Astrocyte of the hippocampus (primary cell): ENCODE results near the gene TK1.
"Not testable (repeated sequence)": the region's sequence is repeated elsewhere in the genome, so short reads cannot be mapped to it uniquely, and the experiment has no call there.

Experiments used
- DNase-seq: peaks from one replicate; pipeline ENCODE4 v3.0.0; 2011; ENCODE audit warnings: low read depth, low spot score

Gene TK1

DNA sequence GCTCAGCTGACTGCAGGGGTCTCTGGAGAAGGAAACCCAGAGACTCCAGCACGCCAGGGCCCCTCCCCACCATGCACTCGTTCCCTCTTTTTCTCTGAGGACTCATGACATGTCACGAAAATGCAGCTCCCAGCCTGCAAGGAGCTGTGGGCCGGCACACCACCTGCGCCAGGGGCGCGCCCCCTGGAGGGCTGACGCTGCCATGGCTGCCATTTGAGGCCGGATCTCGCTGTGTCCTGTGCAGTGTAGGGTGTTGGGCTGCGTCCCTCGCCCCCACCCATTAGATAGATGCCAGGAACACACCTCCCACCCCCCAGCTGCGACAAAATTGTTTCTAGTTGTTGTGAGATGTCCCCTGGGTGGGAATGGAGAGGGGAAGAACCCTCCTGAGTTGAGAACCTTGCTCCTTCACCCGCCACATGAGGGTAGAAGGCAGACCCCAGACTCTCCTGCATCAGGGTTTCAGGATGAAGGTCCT lies 10.3 kb downstream of the TK1 start:
- DNase-seq, result peak; percentile 77

DNA sequence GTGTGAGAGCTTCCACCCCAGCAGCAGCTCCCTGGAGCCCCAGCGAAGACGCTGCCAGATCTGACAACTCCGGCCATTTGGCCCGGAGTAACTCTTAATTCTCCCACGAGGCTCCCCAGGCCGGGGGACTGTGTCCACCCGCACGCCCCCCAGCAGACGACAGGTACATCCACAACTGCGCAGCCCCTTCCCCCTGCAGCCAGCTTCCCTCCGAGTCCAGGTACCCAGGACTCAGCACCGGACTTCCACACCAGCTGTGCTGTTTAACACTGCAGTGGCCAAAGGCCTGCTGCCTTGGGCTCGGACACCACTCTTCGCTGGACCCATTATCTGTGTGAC lies 11.2 kb downstream of the TK1 start:
- DNase-seq, result no peak

DNA sequence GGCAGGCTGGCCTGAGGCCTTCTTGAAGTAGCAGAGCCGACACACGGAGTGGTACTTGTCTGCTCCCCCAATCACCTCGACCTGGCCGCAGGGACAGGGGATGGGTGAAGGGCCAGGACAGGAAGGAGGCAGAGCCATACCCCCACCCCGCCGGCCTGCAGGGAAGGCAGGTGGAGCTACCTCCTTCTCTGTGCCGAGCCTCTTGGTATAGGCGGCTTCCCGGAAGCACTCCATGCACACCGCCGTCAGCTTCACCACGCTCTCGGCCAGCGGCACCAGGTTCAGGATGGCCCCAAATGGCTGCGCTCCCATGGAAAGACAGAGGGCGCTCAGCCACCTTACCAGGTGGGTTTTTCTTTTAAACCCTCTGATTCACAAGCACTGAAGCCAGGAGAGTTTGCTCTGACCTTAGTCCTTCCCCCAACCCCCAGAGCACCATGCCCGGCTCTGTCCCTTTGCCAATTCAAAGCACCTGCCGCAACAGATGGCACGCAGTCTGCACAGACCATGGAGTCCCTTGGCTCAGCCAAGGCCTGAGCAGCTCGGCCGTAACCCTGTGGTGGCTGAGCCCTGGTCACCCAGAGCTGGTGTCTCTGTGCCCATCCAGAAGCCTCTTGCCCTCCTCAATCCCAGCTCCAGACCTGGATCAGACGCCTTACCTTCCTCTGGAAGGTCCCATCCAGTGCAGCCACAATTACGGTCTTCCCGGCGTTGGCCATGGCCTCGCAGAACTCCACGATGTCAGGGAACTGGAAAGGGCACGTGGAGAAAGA lies 11.8 kb downstream of the TK1 start:
- DNase-seq, result no peak

DNA sequence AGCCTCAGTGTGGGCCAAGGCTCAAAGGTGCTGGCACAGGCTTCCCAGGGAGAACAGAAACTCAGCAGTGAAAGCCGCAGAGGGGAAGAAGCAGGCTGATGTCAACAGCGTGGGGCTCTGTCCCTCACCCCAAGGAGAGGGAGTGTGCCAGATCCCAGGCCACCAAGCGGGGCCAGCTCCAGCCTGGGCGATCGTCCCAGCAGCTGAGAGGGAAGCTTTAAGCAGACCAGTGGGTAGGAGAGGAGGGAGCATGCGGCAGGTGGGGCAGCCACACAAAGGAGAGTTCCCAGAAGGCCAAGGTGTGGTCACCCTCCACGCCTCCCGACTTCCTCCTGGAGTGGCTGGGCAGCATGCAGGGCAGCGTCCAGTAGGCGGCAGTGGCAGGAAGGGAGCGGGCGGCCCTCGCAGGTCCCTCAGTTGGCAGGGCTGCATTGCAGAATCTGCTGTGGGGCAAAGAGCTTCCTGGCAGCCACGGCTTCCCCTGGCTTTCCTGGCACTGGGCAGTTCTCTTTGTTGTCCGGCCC lies 12.4 kb downstream of the TK1 start:
- no peak for DNase-seq

DNA sequence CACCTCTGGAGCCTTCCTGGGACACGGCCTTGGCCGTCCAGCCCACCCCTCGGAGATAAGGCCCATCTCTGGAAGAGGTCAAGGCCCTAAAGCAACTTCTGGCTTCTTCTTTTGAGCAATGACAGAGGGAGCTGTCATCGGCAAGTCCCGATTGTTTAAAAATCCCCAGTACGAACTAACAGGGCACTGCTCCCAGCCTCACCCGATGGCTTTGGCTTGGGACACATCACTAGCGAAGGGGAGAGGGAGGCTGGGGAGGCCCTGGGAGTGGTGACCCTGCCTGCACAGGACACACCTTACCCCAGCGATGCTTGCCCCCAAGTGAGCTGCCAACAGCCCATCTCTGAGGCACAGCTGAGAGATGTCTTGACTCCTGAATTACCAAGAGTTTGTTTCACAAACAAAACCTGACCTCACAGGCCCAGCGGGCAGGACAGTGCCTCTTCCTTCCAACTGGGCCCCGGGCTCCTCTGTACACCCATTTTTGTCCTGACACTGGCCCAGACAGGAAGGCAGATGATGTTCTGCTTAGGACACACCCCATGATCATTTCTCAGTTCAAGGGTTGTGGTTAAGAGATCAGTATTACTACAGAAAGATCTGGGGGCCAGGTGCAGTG lies 13.6 kb downstream of the TK1 start:
- no peak for DNase-seq

DNA sequence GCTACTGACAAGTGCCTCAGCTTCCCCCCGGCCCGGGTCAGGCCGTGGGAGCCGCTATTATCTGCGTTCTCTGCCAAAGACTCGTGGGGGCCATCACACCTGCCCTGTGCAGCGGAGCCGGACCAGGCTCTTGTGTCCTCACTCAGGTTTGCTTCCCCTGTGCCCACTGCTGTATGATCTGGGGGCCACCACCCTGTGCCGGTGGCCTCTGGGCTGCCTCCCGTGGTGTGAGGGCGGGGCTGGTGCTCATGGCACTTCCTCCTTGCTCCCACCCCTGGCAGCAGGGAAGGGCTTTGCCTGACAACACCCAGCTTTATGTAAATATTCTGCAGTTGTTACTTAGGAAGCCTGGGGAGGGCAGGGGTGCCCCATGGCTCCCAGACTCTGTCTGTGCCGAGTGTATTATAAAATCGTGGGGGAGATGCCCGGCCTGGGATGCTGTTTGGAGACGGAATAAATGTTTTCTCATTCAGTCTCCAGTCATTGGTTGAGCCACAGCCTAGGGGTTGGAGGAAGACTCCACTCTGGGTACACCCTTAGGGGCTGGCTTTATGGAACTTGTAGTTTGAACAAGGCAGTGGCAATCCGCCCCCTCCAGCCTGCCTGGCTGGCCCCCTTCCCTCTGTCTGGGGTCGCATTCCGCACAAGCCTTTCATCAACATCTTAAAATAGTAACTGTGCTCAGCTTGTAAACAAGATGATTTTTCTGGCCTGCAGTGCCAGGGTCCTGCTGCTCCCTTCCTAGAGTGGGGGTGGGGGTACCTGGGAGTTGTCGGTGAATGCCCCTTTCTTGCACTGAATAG lies 14.4 kb downstream of the TK1 start:
- peak; percentile 60 for DNase-seq

DNA sequence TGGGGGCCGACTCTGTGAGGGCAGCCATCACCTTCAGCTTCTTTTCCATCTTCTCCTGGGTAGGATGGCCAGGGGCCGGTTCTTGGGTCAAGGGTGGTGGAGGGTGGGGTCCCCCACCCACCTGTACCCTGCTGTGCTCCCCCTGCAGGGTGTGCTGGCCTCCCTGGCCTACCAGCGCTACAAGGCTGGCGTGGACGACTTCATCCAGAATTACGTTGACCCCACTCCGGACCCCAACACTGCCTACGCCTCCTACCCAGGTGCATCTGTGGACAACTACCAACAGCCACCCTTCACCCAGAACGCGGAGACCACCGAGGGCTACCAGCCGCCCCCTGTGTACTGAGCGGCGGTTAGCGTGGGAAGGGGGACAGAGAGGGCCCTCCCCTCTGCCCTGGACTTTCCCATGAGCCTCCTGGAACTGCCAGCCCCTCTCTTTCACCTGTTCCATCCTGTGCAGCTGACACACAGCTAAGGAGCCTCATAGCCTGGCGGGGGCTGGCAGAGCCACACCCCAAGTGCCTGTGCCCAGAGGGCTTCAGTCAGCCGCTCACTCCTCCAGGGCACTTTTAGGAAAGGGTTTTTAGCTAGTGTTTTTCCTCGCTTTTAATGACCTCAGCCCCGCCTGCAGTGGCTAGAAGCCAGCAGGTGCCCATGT lies 15.1 kb downstream of the TK1 start:
- DNase-seq, result not testable (repeated sequence)

DNA sequence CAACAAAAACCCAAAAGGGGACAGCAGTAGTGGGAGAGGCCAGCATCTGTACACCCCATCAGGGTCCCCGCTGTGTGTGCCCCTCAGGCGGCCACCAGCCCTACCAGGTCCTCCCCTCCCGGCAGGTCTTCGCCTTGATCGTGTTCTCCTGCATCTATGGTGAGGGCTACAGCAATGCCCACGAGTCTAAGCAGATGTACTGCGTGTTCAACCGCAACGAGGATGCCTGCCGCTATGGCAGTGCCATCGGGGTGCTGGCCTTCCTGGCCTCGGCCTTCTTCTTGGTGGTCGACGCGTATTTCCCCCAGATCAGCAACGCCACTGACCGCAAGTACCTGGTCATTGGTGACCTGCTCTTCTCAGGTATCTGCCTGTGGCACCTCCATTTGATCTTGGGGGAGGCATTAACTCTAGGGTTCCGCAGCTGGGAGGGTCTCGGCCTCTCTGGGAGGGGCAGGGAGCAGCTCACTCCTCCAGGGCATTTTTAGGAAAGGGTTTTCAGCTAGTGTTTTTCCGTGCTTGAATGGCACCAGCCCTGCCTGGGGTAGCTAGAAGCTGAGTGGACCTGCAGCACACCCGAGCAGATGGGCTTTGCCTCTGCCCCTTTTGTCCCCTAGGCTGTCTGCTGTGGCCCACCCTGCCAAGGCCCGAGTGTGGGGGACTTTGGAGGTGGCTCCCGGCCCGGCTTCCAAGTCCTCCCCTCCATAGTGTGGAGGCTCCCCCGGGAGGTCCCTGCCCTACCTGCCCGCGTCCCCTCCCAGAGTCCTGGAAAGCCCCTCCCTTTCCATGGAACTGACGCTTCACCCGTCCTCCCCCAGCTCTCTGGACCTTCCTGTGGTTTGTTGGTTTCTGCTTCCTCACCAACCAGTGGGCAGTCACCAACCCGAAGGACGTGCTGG lies 15.9 kb downstream of the TK1 start:
- DNase-seq, result no peak

DNA sequence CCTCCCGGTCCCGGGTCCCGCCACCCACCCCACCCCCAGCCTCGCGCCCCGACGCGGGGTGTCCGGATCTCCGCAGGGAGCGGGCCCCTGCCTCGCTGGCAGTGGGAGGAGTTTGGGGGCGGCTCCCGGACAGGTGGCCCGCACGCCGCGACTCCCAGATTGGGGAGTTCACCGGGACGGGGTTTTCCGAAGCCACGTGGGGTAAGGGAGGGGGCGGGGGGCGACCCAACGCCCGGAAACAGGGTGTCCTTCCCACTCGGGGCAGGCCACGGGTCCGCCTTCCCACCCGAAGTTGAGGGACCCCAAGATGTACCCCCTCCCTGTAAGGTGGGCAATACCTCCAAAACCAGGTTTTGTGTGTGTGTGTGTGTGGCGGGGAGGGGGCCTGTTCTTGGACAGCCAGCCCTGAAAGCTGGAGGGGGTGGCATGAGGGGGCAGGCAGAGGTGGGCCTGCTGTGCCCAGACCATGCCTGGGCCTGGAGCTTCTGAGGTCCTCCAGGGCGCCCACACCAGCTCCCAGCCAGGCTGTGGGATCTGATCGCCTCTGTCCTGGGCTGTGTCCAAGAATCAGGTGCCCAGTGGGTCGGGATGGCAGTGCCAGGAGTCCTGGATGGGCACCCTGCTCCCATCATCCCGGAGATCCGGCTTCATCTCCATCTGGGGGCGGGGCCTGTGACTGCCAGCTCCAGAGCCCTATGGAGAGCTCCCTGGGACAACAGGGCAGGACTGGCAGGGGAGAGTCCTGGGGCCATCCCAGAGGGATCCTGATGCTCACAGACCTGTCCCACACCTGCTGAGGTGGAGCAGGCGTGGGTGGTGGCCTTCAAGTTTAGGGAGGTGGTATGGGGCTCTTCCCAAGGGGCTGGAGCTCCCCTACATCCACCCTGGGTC lies 17.7 kb downstream of the TK1 start:
- peak; percentile 70 for DNase-seq

DNA sequence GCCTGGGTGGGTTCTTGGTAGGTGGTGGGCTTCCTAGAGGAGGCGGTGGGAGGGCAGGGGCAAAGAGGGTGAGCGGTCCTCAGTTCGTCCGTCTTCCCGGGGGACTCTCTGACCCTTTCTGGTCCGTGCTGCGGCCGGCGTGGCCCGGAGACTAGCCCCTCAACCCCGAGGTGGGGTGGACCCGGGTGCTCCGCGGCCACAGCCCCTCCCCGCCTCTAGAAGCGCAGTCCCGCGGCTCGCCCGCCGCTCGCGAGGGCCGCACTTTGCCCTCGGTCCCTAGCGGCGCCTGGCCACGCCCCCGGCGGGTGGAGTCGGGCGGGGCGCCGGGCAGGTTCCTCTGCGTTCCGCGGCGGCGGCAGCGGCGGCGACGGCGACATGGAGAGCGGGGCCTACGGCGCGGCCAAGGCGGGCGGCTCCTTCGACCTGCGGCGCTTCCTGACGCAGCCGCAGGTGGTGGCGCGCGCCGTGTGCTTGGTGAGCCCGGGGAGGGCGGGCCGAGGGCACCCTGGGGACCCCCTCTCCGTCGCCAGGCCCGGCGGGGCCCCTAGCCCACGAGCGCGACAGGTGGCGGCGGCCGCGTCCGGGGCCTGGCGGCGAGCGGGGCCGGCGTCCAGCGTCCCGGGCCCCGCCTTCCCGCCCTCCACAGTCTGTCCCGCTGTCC lies 18.5 kb downstream of the TK1 start, which contains the start of gene SYNGR2:
SYNGR2 (plus strand) TSS at position 340 of the 661 bp plus-strand sequence; CDS start at position 376, 36 bp downstream.
- DNase-seq, result peak; percentile 86

DNA sequence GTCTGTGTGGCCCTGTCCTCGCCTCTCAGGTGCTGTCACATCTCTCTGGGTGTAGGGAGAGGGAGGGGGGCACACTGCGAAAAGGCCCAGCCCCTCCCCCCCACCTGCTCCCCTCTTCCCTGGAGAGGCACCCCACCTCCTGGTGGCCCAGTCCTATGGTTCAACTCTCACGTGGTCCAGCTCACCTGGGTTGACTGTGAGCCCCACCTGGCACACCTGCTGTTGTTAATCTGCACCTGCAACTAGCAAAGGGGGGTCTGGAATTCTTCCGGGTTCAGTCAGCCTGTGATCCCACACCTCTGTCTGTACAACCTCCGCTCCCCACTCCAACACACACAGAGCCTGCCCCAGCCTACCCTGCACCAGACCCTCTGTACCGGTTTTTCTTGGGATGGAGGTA lies 20.4 kb downstream of the TK1 start:
- no peak for DNase-seq

DNA sequence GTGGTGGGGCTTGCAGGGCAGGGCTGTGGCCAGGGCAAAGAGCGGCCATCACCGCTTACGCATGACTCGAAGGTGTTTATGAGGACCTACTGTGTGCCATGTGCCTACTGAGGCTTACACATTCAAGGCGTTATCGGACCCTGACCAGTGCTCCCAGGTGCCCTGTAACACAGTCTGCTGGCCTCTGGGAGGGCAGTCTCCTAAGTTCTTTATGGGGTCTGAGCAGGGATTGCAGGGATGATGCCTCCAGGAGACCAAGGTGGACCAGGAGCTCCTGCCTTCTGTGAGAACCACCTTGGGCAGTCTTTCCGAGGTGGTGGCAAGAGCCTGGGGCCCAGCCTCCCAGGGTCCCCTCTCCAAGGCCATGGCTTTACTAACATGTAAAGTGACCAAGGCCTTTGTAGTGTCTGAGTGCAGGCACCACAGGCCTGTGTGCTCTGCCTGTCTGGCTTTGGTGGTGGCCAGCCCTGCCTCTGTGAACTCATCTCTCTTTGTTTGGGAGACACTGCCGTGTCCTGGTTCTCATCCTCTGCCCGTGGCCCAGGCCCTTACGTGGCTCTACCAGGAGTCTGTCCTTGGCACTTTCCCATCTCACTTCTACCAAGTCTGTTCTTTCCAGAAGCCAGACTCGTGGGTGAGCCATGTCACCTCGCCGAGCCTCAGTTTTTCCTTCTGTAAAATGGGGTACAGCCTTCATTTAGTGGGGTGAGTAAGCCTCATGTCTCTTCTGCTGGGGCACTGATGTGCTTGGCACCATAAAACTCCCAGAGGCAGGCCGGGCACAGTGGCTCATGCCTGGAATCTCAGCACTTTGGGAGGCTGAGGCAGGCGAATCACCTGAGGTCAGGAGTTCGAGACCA lies 21.9 kb downstream of the TK1 start:
- DNase-seq, result no peak

DNA sequence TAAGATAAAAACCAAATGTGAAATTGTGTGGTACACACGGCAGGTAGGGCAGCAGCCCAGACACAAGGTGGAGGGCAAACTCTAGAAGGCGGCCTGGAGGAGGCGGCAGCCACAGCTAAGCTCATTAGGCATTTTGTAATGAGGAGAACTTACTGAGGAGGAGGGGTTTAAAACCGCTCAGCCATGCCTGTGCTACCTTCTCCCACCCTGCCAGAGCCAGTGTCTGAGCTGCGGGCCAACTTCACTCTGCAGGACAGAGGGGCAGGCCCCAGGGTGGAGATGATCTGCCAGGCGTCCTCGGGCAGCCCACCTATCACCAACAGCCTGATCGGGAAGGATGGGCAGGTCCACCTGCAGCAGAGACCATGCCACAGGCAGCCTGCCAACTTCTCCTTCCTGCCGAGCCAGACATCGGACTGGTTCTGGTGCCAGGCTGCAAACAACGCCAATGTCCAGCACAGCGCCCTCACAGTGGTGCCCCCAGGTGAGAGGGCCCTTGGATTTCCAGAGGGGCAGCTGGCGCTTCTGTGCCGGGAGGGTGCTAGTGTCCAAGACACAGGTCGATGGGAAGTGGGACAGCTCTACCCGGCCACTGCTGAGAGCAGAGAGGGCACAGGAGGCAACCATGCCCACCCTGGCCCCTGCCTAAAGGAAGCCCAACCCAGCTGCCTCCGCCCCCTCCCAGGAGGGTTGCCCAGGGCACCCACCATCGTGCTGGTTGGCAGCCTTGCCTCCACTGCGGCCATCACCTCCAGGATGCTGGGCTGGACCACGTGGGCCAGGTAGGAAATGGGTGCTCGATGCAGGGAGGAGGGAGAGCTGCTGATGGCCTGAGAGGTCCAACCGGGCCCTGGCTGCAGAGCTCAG lies 22.7 kb downstream of the TK1 start:
- DNase-seq, result no peak

DNA sequence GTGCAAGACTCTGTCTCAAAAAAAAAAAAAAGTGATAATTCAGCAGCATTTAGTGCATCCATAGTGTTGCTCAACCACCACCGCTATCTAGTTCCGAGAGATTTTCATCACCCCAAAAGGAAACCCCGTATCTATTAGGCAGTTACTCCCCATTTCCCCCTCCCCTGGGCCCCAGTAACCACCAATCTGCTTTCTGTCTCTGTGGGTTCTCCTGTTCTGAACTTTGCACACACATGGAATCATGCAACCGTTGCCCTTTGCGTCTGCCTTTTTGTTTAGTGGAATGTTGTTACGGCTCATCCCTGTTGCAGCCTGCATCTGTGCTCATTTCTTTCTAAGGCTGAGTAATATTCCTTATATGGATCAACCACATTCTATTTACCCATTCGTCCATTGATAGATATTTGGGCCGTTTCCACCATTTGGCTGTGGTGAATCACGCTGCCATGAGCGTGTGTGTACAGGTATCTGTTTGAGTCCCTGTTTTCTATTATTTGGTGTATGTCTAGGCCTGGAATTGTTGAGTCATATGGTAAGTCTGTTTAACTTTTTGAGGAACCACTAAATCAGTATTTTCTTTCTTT lies 27.2 kb downstream of the TK1 start:
- DNase-seq, result peak; percentile 77

DNA sequence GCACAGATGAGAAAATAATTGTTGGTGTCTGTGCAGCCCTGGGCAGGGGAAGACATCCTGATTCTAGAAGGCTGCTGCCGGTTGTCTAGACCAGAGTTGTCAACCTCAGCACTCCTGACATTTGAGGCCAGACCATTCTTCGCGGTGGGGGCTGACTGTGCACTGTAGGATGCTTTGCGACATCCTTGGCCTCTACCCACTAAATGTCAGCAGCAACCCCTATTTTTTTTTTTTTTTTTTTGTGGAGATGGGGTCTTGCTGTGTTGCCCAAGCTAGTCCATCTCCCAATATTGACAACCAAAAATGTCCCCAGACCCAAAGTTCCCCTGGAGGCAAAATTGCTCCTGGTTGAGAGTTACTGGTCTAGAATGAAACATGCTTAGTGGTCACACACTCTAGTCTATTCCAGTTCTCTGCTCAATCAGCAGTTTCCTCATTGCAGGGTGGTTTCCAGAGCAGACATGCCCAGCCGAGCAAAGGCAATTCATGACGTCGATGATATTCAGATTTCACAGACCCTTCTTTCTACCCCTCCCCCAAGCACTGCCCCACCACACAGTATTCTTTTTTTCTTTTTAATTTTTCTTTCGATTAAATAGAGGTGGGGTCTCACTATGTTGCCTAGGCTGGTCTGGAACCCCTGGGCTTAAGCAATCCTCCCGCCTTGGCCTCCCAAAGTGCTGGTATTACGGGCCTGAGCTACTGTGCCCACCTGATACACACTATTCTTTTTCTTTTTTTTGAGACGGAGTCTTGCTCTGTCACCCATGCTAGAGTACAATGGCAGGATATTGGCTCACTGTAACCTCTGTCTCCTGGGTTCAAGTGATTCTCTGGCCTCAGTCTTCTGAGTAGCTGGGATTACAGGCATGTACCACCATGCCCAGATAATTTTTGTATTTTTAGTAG lies 31.7 kb downstream of the TK1 start:
- DNase-seq, result no peak
